Activated CD4-positive, alpha-beta T cell treated with anti-CD3 and anti-CD28 coated beads, Interleukin-2, amount 50 U/mL, for 48 hours (primary cell): ENCODE data around the gene CACNA1D.
A peak's percentile ranks its signal among the peaks of the same experiment; 100 is the strongest.

Experiments
- DNase-seq, 2 experiments: peaks; one replicate each; pipeline ENCODE4 v3.0.0-alpha.2; 2020

The CACNA1D gene

GRCh38 chr3:53833053-53833645 lies 338.7 kb downstream of the CACNA1D start:
- no peak for DNase-seq

- no peak for DNase-seq
Measured at GRCh38 chr3:53833700-53834099, 339.3 kb downstream of the CACNA1D start.

- DNase-seq, result no peak
Measured at GRCh38 chr3:53834429-53835095, 340.2 kb downstream of the CACNA1D start.

- no peak for DNase-seq
Measured at GRCh38 chr3:53835257-53835656, 340.8 kb downstream of the CACNA1D start.

GRCh38 chr3:53836084-53836872 lies 341.9 kb downstream of the CACNA1D start:
- no peak for DNase-seq

- DNase-seq, result no peak
Measured at GRCh38 chr3:53837331-53837730, 342.9 kb downstream of the CACNA1D start.

- no peak for DNase-seq
Measured at GRCh38 chr3:53841296-53841695, 346.9 kb downstream of the CACNA1D start.

GRCh38 chr3:53842436-53843194 lies 348.2 kb downstream of the CACNA1D start:
- DNase-seq, result no peak

- DNase-seq, result no peak
Measured at GRCh38 chr3:53843195-53844177, 349.1 kb downstream of the CACNA1D start.

GRCh38 chr3:53844262-53845102 lies 350.1 kb downstream of the CACNA1D start:
- DNase-seq, result no peak

GRCh38 chr3:53845103-53845880 lies 350.9 kb downstream of the CACNA1D start:
- DNase-seq, result peak in 1 of 2 experiments; percentile 11

- no peak for DNase-seq
Measured at GRCh38 chr3:53845881-53846133, 351.4 kb downstream of the CACNA1D start.

GRCh38 chr3:53846134-53846850 lies 351.9 kb downstream of the CACNA1D start, which contains the start of the genes CHDH and IL17RB:
Gene CHDH (minus strand): TSS chr3:53846419. CDS start chr3:53824008, 22,411 bp downstream.
Gene IL17RB (plus strand): TSS chr3:53846568. CDS start chr3:53846589, 21 bp downstream.
- DNase-seq, result peak; percentile 20 to 32

- DNase-seq, result no peak
Measured at GRCh38 chr3:53846851-53847155, 352.4 kb downstream of the CACNA1D start.

- no peak for DNase-seq
Measured at GRCh38 chr3:53849916-53850315, 355.5 kb downstream of the CACNA1D start.

- DNase-seq, result no peak
Measured at GRCh38 chr3:53850895-53851294, 356.5 kb downstream of the CACNA1D start.

GRCh38 chr3:53856964-53857363 lies 362.6 kb downstream of the CACNA1D start:
- DNase-seq, result no peak

- DNase-seq, result no peak
Measured at GRCh38 chr3:53858096-53858741, 363.8 kb downstream of the CACNA1D start.

- no peak for DNase-seq
Measured at GRCh38 chr3:53859178-53859577, 364.8 kb downstream of the CACNA1D start.
